Mesodermal cell (in vitro differentiated cells): ENCODE measurements around the gene CYS1.
"Not testable (repeated sequence)": the region's sequence is repeated elsewhere in the genome, so short reads cannot be mapped to it uniquely, and the experiment has no call there.

Experiments
- H3K27ac ChIP-seq: 2 replicates; pipeline ENCODE4 v1.7.0; 2013; ENCODE audit warnings: mild to moderate bottlenecking, low read depth, low read length, moderate library complexity; ENCODE audit not compliant: severe bottlenecking
- H3K36me3 ChIP-seq: 2 replicates; pipeline ENCODE4 v1.7.1; 2013; ENCODE audit warnings: mild to moderate bottlenecking, low read length, moderate library complexity; ENCODE audit not compliant: control insufficient read depth, insufficient read depth
- H3K4me1 ChIP-seq: one replicate; pipeline ENCODE4 v1.7.1; 2013; ENCODE audit warnings: mild to moderate bottlenecking, low read length; ENCODE audit not compliant: insufficient read depth, control insufficient read depth, poor library complexity, severe bottlenecking
- H3K4me3 ChIP-seq: 2 replicates; pipeline ENCODE4 v1.7.0; 2013; ENCODE audit warnings: low read length, control low read depth, mild to moderate bottlenecking; ENCODE audit not compliant: insufficient read depth, poor library complexity, severe bottlenecking; ENCODE audit errors: extremely low read depth
- H3K9me3 ChIP-seq: 2 replicates; pipeline ENCODE4 v1.7.1; 2013; ENCODE audit warnings: mild to moderate bottlenecking, low read length, moderate library complexity; ENCODE audit not compliant: control insufficient read depth
- WGBS, 2 experiments: methylation state at CpG; one replicate each; pipeline ENCODE4 v1.1.5; 2013; ENCODE audit warnings: missing lambda C conversion rate in 2 of 2; ENCODE audit not compliant: insufficient coverage in 2 of 2; 5-methylcytosine and 5-hydroxymethylcytosine counted together

CYS1 gene

DNA sequence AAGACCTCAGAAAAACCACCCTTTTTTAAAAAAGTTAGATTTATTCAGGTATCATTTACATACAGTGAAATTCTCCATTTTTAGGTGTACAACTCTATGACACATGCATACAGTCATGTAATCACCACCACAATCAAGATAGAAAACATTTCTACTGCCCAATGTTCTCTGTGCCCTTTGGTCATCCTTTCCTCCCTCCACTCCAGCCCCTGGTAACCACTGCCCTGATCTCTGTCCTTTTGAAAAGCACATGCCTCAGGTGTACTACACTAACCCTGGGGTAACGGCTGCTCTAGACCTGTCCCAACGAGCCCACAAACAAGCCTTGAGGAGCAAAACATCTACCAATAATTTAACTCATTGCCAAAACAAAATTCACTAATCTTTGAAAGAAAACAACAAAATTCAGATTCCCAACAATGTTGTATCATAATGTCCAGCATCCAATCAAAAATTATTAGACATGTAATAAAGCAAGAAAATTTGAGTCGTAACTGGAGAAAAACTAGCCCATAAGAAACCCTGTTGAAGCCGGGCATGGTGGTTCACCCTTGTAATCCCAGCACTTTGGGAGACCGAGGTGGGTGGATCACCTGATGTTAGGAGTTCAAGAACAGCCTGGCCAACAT lies 62.8 kb downstream of the CYS1 start:
- H3K4me3 ChIP-seq: no peak overlapping the region
- no peaks in the 10 kb centered on the region for H3K36me3 ChIP-seq
- WGBS, 2 experiments: 82 to 94% methylated on average over 4 of the region's 5 CpGs
- no peaks in the 10 kb centered on the region for H3K9me3 ChIP-seq
- H3K4me1 ChIP-seq: no peaks in the 10 kb centered on the region
- no peak overlapping the region for H3K27ac ChIP-seq

DNA sequence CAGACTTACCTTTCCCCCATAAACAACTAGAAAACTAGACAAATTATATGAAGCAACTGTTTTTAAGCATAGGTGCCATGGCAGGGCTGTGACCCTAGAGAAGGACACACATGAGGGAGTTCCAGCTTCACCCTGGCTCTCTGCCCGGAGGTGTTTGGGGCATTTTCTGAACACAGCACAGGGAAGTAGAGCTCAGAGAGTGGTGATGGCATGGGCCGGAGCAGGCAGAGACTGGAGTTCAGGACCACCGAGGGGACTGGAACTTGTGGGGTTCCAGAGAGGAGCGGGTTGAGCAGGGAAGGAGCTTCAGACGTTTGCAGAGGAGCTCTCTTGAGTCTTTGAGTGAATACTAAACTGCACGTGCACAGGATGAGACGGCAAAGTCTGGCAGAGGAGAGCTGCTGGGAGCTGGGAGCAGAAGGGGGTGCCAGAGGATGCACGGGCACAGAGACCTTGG lies 63.4 kb downstream of the CYS1 start:
- Histone ChIP-seq H3K36me3 (no peaks in the 10 kb centered on the region), H3K27ac (no peak overlapping the region), H3K9me3 (no peaks in the 10 kb centered on the region), H3K4me1 (no peaks in the 10 kb centered on the region), H3K4me3 (no peak overlapping the region)
- 86 to 89% methylated on average over 7 of the region's 8 CpGs for WGBS, 2 experiments

DNA sequence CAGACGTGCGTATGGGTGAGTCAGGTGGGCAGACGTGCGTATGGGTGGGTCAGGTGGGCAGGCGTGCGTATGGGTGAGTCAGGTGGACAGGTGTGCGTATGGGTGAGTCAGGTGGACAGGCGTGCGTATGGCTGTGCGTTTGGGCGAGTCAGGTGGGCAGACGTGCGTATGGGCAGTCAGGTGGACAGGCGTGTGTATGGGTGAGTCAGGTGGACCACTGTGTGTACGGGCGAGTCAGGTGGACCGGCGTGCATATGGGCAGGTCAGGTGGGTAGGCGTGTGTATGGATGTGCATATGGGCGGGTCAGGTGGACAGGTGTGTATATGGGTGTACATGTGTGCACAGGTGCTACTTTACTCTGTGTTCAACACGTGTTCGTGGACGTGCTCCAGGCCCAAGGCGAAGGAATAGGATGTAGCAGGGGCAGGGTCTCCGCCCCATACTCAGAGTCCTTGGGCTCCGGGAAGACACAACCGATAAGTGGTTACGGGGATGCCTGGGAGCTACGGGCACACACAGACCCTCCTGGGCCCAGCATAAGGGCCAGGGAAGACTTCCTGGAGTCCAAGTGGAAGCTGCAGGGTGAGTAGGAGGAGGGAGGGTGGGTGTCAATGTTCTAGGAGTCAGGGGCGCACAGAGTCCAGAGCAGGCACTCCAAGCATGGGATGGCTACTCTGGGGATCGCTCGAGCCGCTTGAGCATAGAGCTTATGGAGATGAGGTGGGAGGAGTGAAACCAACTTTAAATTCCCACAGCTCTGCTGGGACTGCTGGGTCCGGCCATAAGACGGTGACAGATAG lies 64.0 kb downstream of the CYS1 start:
- Histone ChIP-seq H3K27ac (no peak overlapping the region), H3K4me1 (no peaks in the 10 kb centered on the region), H3K4me3 (no peak overlapping the region), H3K9me3 (no peaks in the 10 kb centered on the region), H3K36me3 (no peaks in the 10 kb centered on the region)
- WGBS, 2 experiments: 94% methylated on average over 32 to 34 of the region's 35 CpGs

DNA sequence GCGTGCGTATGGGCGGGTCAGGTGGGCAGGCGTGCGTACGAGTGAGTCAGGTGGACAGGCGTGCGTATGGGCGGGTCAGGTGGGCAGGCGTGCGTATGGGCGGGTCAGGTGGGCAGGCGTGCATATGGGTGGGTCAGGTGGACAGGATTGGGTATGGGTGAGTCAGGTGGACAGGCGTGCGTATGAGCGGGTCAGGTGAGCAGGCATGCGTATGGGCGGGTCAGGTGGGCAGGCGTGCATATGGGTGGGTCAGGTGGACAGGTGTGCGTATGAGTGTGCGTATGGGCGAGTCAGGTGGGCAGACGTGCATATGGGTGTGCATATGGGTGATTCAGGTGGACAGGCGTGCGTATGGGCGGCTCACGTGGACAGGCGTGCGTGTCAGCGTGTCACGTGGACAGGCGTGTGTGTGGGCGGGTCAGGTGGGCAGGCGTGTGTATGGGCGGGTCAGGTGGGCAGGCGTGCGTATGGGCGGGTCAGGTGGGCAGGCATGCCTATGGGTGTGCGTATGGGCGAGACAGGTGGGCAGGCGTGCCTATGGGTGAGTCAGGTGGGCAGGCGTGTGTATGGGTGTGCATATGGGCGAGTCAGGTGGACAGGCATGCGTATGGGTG lies 64.7 kb downstream of the CYS1 start:
- H3K36me3 ChIP-seq, H3K4me1 ChIP-seq, H3K27ac ChIP-seq, H3K9me3 ChIP-seq, H3K4me3 ChIP-seq: not testable (repeated sequence)
- 92 to 98% methylated on average over 27 to 38 of the region's 44 CpGs for WGBS, 2 experiments

DNA sequence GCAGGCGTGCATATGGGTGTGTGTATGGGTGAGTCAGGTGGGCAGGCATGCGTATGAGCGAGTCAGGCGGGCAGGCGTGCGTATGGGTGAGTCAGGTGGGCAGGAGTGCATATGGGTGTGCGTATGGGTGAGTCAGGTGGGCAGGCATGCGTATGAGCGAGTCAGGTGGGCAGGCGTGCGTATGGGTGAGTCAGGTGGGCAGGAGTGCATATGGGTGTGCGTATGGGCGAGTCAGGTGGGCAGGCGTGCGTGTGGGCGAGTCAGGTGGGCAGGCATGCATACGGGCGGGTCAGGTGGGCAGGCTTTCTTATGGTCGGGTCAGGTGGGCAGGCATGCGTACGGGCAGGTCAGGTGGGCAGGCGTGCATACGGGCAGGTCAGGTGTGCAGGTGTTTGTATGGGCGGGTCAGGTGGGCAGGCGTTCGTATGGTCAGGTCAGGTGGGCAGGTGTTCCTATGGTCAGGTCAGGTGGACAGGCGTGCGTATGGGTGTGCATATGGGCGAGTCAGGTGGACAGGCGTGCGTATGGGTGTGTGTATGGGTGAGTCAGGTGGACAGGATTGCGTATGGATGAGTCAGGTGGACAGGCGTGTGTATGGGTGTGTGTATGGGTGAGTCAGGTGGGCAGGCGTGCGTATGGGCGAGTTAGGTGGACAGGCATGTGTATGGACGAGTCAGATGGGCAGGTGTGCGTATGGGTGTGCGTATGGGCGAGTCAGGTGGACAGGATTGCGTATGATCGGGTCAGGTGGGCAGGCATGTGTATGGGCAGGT lies 65.6 kb downstream of the CYS1 start:
- H3K4me3 ChIP-seq: no peak overlapping the region
- H3K27ac ChIP-seq: no peak overlapping the region
- H3K36me3 ChIP-seq: no peaks in the 10 kb centered on the region
- no peaks in the 10 kb centered on the region for H3K4me1 ChIP-seq
- no peaks in the 10 kb centered on the region for H3K9me3 ChIP-seq
- WGBS, 2 experiments: 91 to 95% methylated on average over 28 to 30 of the region's 42 CpGs

DNA sequence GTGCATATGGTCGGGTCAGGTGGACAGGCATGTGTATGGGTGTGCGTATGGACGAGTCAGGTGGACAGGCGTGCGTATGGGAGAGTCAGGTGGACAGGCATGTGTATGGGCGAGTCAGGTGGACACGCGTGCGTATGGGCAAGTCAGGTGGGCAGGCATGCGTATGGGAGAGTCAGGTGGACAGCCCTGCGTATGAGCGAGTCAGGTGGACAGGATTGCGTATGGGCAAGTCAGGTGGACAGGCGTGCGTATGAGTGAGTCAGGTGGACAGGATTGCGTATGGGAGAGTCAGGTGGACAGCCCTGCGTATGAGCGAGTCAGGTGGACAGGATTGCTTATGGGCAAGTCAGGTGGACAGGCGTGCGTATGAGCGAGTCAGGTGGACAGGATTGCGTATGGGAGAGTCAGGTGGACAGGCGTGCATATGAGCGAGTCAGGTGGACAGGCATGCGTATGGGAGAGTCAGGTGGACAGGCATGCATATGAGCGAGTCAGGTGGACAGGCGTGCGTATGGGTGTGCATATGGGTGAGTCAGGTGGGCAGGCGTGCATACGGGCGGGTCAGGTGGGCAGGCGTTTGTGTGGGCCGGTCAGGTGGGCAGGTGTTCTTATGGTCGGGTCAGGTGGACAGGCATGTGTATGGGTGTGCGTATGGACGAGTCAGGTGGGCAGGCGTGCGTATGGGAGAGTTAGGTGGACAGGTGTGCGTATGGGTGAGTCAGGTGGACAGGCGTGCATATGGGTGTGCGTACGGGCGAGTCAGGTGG lies 66.4 kb downstream of the CYS1 start:
- not testable (repeated sequence) for H3K4me3 ChIP-seq, H3K27ac ChIP-seq, H3K4me1 ChIP-seq, H3K36me3 ChIP-seq, H3K9me3 ChIP-seq
- WGBS, 2 experiments: 92 to 94% methylated on average over 36 to 40 of the region's 43 CpGs

DNA sequence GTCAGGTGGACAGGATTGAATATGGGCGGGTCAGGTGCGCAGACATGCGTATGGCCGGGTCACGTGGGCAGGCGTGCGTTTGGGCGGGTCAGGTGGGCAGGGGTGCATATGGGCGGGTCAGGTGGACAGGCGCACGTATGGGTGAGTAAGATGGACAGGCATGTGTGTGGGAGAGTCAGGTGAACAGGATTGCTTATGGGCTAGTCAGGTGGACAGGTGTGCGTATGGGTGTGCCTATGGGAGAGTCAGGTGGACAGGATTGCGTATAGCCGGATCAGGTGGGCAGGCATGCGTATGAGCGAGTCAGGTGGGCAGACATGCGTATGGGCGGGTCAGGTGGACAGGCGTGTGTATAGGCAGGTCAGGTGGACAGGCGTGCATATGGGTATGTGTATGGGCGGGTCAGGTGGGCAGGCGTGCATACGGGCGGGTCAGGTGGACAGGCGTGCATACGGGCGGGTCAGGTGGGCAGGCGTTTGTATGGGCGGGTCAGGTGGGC lies 67.2 kb downstream of the CYS1 start:
- H3K4me3 ChIP-seq: no peak overlapping the region
- 89 to 93% methylated on average over 24 to 29 of the region's 29 CpGs for WGBS, 2 experiments

DNA sequence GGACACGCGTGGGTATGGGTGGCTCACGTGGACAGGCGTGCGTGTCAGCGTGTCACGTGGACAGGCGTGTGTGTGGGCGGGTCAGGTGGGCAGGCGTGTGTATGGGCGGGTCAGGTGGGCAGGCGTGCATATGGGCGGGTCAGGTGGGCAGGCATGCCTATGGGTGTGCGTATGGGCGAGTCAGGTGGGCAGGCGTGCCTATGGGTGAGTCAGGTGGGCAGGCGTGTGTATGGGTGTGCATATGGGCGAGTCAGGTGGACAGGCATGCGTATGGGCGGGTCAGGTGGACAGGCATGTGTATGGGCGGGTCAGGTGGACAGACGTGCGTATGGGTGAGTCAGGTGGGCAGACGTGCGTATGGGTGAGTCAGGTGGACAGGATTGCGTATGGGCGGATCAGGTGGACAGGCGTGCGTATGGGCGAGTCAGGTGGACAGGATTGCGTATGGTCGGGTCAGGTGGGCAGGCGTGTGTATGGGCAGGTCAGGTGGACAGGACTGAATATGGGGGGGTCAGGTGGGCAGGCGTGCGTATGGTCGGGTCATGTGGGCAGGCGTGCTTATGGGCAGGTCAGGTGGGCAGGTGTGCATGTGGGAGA lies 67.7 kb downstream of the CYS1 start:
- not testable (repeated sequence) for H3K4me1 ChIP-seq, H3K27ac ChIP-seq, H3K4me3 ChIP-seq, H3K36me3 ChIP-seq, H3K9me3 ChIP-seq
- 92 to 98% methylated on average over 23 to 28 of the region's 37 CpGs for WGBS, 2 experiments

More for the DNA sequence above, 67.2 kb downstream of the CYS1 start:
- no peaks in the 10 kb centered on the region for H3K9me3 ChIP-seq
- no peaks in the 10 kb centered on the region for H3K36me3 ChIP-seq
- no peak overlapping the region for H3K27ac ChIP-seq
- no peaks in the 10 kb centered on the region for H3K4me1 ChIP-seq

DNA sequence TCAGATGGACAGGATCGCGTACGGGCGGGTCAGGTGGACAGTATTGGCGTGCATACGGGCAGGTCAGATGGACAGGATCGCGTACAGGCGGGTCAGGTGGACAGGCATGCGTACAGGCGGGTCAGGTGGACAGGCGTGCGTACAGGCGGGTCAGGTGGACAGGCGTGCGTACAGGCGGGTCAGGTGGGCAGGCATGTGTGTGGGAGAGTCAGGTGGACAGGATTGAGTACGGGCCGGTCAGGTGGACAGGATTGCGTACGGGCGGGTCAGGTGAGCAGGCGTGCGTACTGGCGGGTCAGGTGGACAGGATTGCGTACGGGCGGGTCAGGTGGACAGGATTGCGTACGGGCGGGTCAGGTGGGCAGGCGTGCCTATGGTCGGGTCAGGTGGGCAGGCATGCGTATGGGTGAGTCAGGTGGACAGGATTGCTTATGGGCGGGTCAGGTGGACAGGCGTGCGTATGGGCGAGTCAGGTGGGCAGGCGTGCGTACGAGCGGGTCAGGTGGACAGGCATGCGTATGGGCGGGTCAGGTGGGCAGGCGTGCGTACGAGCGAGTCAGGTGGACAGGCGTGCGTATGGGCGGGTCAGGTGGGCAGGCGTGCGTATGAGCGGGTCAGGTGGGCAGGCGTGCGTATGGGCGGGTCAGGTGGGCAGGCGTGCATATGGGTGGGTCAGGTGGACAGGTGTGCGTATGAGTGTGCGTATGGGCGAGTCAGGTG lies 68.4 kb downstream of the CYS1 start:
- H3K4me3 ChIP-seq, H3K27ac ChIP-seq, H3K36me3 ChIP-seq, H3K9me3 ChIP-seq, H3K4me1 ChIP-seq: not testable (repeated sequence)
- 89 to 95% methylated on average over 22 to 39 of the region's 61 CpGs for WGBS, 2 experiments
